Neural crest cell (in vitro differentiated cells): ENCODE results near the gene CPN2. TPM values are rescaled to one million over a fixed set of nuclear protein-coding genes. Genes with fewer than 3 reads are reported as not detected.
A peak's percentile ranks its signal among the peaks of the same experiment; 100 is the strongest.

Experiments
- DNase-seq: peaks from one replicate; pipeline ENCODE4 v3.0.0; 2021; ENCODE audit warnings: low read depth, mixed read lengths, low spot score
- H3K27ac Mint-ChIP-seq: one replicate; pipeline ENCODE4 v1.8.0; 2021; ENCODE audit warnings: mild to moderate bottlenecking, mixed read lengths; ENCODE audit not compliant: unreplicated experiment
- H3K27me3 Mint-ChIP-seq: 2 replicates; pipeline ENCODE4 v1.8.0; 2021; ENCODE audit warnings: low read depth, mild to moderate bottlenecking, mixed read lengths
- H3K36me3 Mint-ChIP-seq: 2 replicates; pipeline ENCODE4 v1.8.0; 2021; ENCODE audit warnings: low read depth, mild to moderate bottlenecking, mixed read lengths
- H3K4me1 Mint-ChIP-seq: 2 replicates; pipeline ENCODE4 v1.8.0; 2021; ENCODE audit warnings: mixed read lengths
- H3K4me3 Mint-ChIP-seq: one replicate; pipeline ENCODE4 v1.8.0; 2021; ENCODE audit warnings: mild to moderate bottlenecking, mixed read lengths
- H3K9me3 Mint-ChIP-seq: 2 replicates; pipeline ENCODE4 v1.8.0; 2021; ENCODE audit warnings: mixed read lengths
- total RNA-seq: library from RNA; stranded (reverse); gene quantifications from 2 replicates; pipeline ENCODE4 v1.2.1, GENCODE V29; 2021
- TF ChIP-seq, protein P1 (sequence below): fragments of 200-600 bp; sonication (generic); conservative IDR thresholded peaks from 2 replicates; pipeline ENCODE4 v1.5.0; 2021; ENCODE audit warnings: antibody characterized with exemption, mild to moderate bottlenecking

Gene CPN2
- total RNA-seq, 1 donor from 2014 or later: not detected

DNA sequence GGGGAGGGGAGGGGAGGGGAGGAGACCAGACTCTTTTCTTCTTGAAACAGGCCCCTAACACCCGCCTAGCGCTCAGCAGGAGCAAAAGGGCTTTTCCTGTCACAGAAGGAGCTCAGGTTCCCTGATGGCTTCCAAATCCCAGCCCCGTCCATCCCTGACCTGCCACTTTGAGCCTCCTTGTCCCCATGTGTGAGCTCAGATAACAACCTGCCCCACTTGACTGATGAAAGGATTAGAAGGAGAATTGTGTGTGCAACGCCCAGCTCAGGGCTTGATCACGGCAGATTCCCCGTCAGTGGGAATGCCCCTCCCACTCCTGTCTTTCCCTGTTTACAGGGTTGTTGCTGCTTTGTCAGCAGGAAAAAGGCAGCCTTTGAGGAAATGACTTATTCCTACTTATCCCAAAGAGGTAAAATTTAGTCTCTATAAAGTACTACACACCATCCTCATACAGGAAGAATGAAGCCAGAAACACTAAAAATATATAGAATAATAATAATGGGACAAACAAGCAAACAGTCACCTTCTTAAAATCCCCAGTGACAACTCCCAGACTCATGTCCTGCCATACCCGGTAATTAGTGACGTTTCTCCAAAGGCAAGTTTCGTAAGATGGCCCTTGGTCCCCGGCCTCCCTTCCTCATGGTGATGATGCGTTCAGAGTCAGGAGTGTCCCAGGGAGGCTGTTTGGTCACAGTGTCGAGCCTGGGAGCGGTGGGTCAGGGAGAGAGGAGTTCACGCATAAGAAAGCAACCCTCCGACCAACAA lies 24.5 kb upstream of the CPN2 start:
- no peak for DNase-seq
- Mint-ChIP-seq H3K4me3 (no peak overlapping the region), H3K27ac (peak overlapping the region; percentile 75)

DNA sequence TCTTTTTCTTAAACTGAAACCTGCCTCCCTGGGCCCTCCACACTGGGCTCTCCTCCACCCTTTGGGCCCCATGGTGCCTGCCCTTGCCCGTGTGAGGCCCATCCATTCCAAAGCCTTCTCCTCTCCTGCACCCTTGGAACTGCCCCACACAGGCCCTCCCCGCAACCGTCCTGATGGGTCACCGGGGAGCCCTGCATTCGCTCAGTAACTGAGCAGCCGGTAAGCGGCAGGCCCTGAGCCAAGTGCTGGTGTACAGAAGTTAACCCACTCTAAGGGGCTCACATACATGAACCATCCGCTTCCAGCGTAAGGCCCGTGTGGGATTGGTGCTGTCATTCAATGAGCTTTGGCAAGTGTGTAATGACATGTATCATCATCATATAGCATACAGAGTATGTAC lies 23.8 kb upstream of the CPN2 start:
- no peak overlapping the region for H3K27ac Mint-ChIP-seq
- no peak for DNase-seq
- no peaks in the 10 kb centered on the region for H3K36me3 Mint-ChIP-seq

More for the DNA sequence above, 24.5 kb upstream of the CPN2 start:
- Mint-ChIP-seq H3K36me3 (no peaks in the 10 kb centered on the region), H3K27me3 (peaks cover 30% of the 10 kb centered on the region), H3K9me3 (no peaks in the 10 kb centered on the region), H3K4me1 (peaks cover 34% of the 10 kb centered on the region)
- TF ChIP-seq, protein P1, sequence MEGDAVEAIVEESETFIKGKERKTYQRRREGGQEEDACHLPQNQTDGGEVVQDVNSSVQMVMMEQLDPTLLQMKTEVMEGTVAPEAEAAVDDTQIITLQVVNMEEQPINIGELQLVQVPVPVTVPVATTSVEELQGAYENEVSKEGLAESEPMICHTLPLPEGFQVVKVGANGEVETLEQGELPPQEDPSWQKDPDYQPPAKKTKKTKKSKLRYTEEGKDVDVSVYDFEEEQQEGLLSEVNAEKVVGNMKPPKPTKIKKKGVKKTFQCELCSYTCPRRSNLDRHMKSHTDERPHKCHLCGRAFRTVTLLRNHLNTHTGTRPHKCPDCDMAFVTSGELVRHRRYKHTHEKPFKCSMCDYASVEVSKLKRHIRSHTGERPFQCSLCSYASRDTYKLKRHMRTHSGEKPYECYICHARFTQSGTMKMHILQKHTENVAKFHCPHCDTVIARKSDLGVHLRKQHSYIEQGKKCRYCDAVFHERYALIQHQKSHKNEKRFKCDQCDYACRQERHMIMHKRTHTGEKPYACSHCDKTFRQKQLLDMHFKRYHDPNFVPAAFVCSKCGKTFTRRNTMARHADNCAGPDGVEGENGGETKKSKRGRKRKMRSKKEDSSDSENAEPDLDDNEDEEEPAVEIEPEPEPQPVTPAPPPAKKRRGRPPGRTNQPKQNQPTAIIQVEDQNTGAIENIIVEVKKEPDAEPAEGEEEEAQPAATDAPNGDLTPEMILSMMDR: no peak

DNA sequence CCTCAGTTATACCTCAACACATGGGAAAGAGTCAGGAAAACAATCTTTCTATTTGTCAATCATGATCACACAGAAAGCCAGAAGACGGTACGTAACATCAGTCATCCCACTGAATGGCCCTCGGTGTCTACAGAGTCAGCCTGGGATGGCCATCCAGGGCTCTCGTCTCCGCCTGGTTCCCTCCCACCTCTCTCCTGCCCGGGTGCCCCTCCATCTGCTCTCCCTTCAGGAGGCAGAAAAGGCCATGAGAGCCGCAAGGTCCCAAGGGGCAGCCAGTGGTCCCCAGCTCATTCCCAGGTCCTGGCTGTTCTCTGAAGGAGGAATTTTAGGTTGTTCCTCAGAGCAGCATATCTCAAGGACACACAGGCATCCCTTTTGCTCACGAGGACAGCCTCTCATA lies 22.8 kb upstream of the CPN2 start:
- H3K27me3 Mint-ChIP-seq: peaks cover 45% of the 10 kb centered on the region
- no peak for DNase-seq
- peaks cover 34% of the 10 kb centered on the region for H3K4me1 Mint-ChIP-seq
- no peak overlapping the region for H3K4me3 Mint-ChIP-seq
- H3K36me3 Mint-ChIP-seq: no peaks in the 10 kb centered on the region
- TF ChIP-seq, protein P1: no peak
- H3K27ac Mint-ChIP-seq: no peak overlapping the region
- no peaks in the 10 kb centered on the region for H3K9me3 Mint-ChIP-seq

More for the DNA sequence above, 23.8 kb upstream of the CPN2 start:
- TF ChIP-seq, protein P1: no peak
- Mint-ChIP-seq H3K9me3 (no peaks in the 10 kb centered on the region), H3K27me3 (peaks cover 37% of the 10 kb centered on the region), H3K4me3 (no peak overlapping the region), H3K4me1 (peaks cover 35% of the 10 kb centered on the region)

DNA sequence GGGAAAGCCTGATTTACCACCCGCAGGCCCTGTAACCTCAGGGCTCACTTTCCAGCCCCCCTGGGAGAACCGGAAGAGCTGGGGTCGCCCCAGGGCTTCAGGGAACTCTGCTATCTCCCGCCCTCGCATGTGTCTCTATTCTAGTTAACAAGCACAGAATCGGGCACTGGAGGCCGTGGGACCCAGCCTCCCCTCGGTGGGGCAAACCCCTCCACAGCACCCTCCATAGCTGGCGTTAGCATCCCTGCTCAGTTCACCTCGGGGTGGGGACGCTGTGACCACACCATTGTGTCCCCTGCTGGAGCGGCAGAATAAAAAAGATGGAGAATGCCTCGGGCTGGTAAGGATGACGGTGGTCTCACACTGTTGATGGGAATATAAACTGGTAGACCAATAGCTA lies 21.9 kb upstream of the CPN2 start:
- Mint-ChIP-seq H3K27me3 (peaks cover 54% of the 10 kb centered on the region), H3K4me3 (no peak overlapping the region), H3K9me3 (no peaks in the 10 kb centered on the region), H3K4me1 (peaks cover 34% of the 10 kb centered on the region), H3K36me3 (no peaks in the 10 kb centered on the region), H3K27ac (no peak overlapping the region)
- TF ChIP-seq, protein P1: no peak
- DNase-seq: no peak

DNA sequence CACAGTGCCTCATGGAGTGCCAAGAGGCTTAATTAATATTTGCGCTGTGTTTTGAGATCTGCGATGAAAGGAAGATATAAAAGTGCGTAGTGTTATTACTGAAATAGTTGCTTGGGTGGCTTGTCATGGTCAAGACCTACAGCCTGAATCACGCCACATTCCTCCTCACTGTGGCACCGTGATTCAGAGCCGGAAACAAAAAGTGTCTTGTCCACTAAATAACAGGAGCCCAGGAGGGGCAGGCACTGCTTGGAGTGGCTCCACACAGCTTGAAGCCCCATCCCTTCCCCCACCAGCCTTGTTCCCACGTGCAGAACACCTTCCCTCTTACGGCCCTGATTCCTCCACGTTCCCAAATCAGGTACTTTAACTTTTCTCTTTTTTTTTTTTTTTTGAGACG lies 19.6 kb upstream of the CPN2 start:
- H3K27ac Mint-ChIP-seq: peak overlapping the region; percentile 12
- TF ChIP-seq, protein P1: no peak
- peaks cover 57% of the 10 kb centered on the region for H3K27me3 Mint-ChIP-seq
- H3K9me3 Mint-ChIP-seq: no peaks in the 10 kb centered on the region
- no peaks in the 10 kb centered on the region for H3K36me3 Mint-ChIP-seq
- no peak for DNase-seq
- peaks cover 27% of the 10 kb centered on the region for H3K4me1 Mint-ChIP-seq
- H3K4me3 Mint-ChIP-seq: no peak overlapping the region
